Measurements from ENCODE around the gene C4A. TPM values are rescaled to one million over a fixed set of nuclear protein-coding genes. Genes with fewer than 3 reads are reported as not detected.
A peak's percentile ranks its signal among the peaks of the same experiment; 100 is the strongest.
"Not testable (repeated sequence)": the region's sequence is repeated elsewhere in the genome, so short reads cannot be mapped to it uniquely, and the experiment has no call there.

C4A gene
- total RNA-seq, 1 experiment from 2014 or later, result 1.5 TPM

GRCh38 chr6:32047855-32048766 lies 66.3 kb downstream of the C4A start:
- POLR2A ChIA-PET, result no interaction called here
- peak; percentile 66 to 75 for DNase-seq
- BruUV-seq (replicated peaks), result no TSS peak

GRCh38 chr6:32049149-32049548 lies 67.3 kb downstream of the C4A start:
- H3K4me3 ChIP-seq (ENCODE audit: low read depth, low read length); H3K27me3 Mint-ChIP-seq (ENCODE audit: insufficient read depth, unreplicated experiment); CTCF ChIA-PET; H3K9me3 Mint-ChIP-seq (ENCODE audit: unreplicated experiment); H3K4me3 Mint-ChIP-seq (ENCODE audit: unreplicated experiment); POLR2A ChIA-PET; H3K4me1 Mint-ChIP-seq (ENCODE audit: low read depth, unreplicated experiment); H3K36me3 Mint-ChIP-seq (ENCODE audit: insufficient read depth, unreplicated experiment); H3K4me1 ChIP-seq; H3K9me3 ChIP-seq; BruUV-seq (replicated peaks); DNase-seq; intact Hi-C loops (cut with micrococcal nuclease; ENCODE audit: unreplicated experiment); H3K27me3 ChIP-seq (replicated peaks; ENCODE audit: control insufficient read depth, insufficient read depth, low read length); H3K36me3 ChIP-seq (ENCODE audit: control insufficient read depth, insufficient read depth, low read length); H3K27ac Mint-ChIP-seq (ENCODE audit: unreplicated experiment): not testable (repeated sequence)

More at GRCh38 chr6:32047855-32048766, 66.3 kb downstream of the C4A start:
- Histone ChIP-seq H3K4me3 (ENCODE audit: low read depth, low read length) (no peak overlapping the region), H3K4me1 (peaks cover 7% of the 10 kb centered on the region), H3K36me3 (ENCODE audit: control insufficient read depth, insufficient read depth, low read length) (no peaks in the 10 kb centered on the region), H3K9me3 (no peaks in the 10 kb centered on the region), H3K27me3 (replicated peaks; ENCODE audit: control insufficient read depth, insufficient read depth, low read length) (no peaks in the 10 kb centered on the region)
- CTCF ChIA-PET, result interaction anchor here (1.0 to 1.4 kb wide), 2 partner anchors 71 to 80 kb away, joined by 3 read pairs; partner anchors contain the start of gene ATF6B
- TF ChIP-seq CTCF (IDR thresholded peaks at IDR 0.05; ENCODE audit: insufficient read depth in 1 of 2, low read depth in 1 of 2, low read length in 1 of 2, severe bottlenecking in 1 of 2, unreplicated experiment in 1 of 2), result peak; percentile 73 to 83
- H3K4me1 Mint-ChIP-seq (ENCODE audit: low read depth, unreplicated experiment), result no peaks in the 10 kb centered on the region
- no peaks in the 10 kb centered on the region for H3K36me3 Mint-ChIP-seq (ENCODE audit: insufficient read depth, unreplicated experiment)
- H3K27me3 Mint-ChIP-seq (ENCODE audit: insufficient read depth, unreplicated experiment), result no peaks in the 10 kb centered on the region
- no peak overlapping the region for H3K27ac Mint-ChIP-seq (ENCODE audit: unreplicated experiment)
- H3K9me3 Mint-ChIP-seq (ENCODE audit: unreplicated experiment), result no peaks in the 10 kb centered on the region
- no peak overlapping the region for H3K4me3 Mint-ChIP-seq (ENCODE audit: unreplicated experiment)
- intact Hi-C loops (cut with micrococcal nuclease; ENCODE audit: unreplicated experiment), result no loop called here

- H3K4me1 ChIP-seq; H3K4me3 Mint-ChIP-seq (ENCODE audit: unreplicated experiment); H3K4me1 Mint-ChIP-seq (ENCODE audit: low read depth, unreplicated experiment); H3K27me3 Mint-ChIP-seq (ENCODE audit: insufficient read depth, unreplicated experiment); POLR2A ChIA-PET; H3K9me3 Mint-ChIP-seq (ENCODE audit: unreplicated experiment); intact Hi-C loops (cut with micrococcal nuclease; ENCODE audit: unreplicated experiment); H3K27ac Mint-ChIP-seq (ENCODE audit: unreplicated experiment); CTCF ChIA-PET; H3K9me3 ChIP-seq; H3K27me3 ChIP-seq (replicated peaks; ENCODE audit: control insufficient read depth, insufficient read depth, low read length); H3K36me3 ChIP-seq (ENCODE audit: control insufficient read depth, insufficient read depth, low read length); DNase-seq; BruUV-seq (replicated peaks); H3K36me3 Mint-ChIP-seq (ENCODE audit: insufficient read depth, unreplicated experiment); H3K4me3 ChIP-seq (ENCODE audit: low read depth, low read length): not testable (repeated sequence)
Observed at GRCh38 chr6:32049736-32050135, 67.9 kb downstream of the C4A start.

DNA sequence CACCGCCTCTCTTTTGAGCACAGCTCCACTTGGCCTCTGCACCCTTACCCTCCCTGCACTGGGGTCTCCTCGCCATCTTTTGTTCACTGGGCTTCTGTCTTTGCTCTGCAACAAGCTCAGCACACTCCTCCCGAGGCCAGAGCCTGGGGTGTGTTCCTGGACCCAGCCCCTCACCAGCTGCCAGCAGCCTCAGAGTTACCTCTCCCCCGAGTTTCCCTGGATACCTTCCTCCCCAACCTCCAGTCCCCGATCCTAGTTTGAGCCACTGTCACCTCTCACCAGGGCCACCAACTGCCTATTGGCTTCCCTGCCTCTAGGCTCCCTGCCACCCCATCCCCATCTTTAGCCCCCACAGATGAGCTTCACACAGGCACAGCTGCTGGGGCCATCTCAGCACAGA lies 68.7 kb downstream of the C4A start:
- no peaks in the 10 kb centered on the region for H3K36me3 ChIP-seq (ENCODE audit: control insufficient read depth, insufficient read depth, low read length)
- no TSS peak for BruUV-seq (replicated peaks)
- peaks cover 7% of the 10 kb centered on the region for H3K4me1 ChIP-seq
- intact Hi-C loops (cut with micrococcal nuclease; ENCODE audit: unreplicated experiment), result no loop called here
- POLR2A ChIA-PET, result no interaction called here
- Mint-ChIP-seq H3K27me3 (ENCODE audit: insufficient read depth, unreplicated experiment) (no peaks in the 10 kb centered on the region), H3K4me3 (ENCODE audit: unreplicated experiment) (no peak overlapping the region), H3K27ac (ENCODE audit: unreplicated experiment) (no peak overlapping the region), H3K4me1 (ENCODE audit: low read depth, unreplicated experiment) (no peaks in the 10 kb centered on the region), H3K9me3 (ENCODE audit: unreplicated experiment) (no peaks in the 10 kb centered on the region), H3K36me3 (ENCODE audit: insufficient read depth, unreplicated experiment) (no peaks in the 10 kb centered on the region)
- CTCF ChIA-PET, result no interaction called here
- H3K9me3 ChIP-seq, result no peaks in the 10 kb centered on the region
- no peak for DNase-seq
- no peaks in the 10 kb centered on the region for H3K27me3 ChIP-seq (replicated peaks; ENCODE audit: control insufficient read depth, insufficient read depth, low read length)
- no peak overlapping the region for H3K4me3 ChIP-seq (ENCODE audit: low read depth, low read length)
- TF ChIP-seq CTCF (IDR thresholded peaks at IDR 0.05; ENCODE audit: insufficient read depth in 1 of 2, low read depth in 1 of 2, low read length in 1 of 2, severe bottlenecking in 1 of 2, unreplicated experiment in 1 of 2), result no peak
